CD4-positive, alpha-beta T cell treated with Interleukin-6 for 4 hours (primary cell): Measurements from ENCODE around the gene ITLN2.
"Not testable (repeated sequence)": the region's sequence is repeated elsewhere in the genome, so short reads cannot be mapped to it uniquely, and the experiment has no call there.

Experiments used
- DNase-seq: peaks from one replicate; pipeline ENCODE4 v3.0.0-alpha.2; 2020; ENCODE audit warnings: mixed read lengths

The ITLN2 gene

DNA sequence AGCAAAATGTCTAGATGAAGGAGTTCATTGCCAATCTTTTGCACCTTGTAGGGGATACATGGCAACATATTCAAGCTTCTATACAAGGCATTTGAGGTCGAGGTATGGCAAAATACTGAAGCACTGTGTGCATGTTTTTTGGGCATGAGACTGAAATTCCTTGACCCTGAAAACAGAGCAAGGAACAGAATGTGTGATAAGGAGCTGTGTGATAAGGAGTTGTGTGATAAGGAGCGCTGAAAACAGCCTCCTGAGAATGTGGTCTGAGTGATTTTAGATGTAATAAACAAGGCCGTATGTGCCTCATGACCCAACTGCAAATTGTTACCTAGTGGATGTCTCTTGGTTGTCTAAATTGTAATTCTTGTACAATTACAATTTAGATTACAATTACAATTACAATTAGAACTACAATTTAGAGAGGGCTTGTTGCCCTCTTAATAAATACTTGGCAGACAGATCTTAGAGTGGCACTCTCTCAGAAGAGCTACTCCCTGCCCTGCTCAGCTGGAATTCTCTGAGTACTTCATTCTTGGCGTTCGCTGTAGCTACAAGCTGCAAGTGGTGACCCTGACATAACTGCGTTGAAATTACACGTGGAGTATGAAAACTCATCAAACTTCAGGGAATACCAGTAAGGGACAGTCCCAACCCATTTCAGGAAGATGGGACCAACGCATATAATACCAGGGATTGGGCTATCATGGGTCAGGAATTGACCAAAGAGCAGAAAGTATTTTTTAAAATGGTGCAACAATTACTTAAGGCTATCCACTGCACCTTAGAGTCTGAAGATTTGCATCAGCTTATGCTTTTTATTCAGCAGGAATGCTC lies 49.6 kb downstream of the ITLN2 start:
- DNase-seq, result no peak

DNA sequence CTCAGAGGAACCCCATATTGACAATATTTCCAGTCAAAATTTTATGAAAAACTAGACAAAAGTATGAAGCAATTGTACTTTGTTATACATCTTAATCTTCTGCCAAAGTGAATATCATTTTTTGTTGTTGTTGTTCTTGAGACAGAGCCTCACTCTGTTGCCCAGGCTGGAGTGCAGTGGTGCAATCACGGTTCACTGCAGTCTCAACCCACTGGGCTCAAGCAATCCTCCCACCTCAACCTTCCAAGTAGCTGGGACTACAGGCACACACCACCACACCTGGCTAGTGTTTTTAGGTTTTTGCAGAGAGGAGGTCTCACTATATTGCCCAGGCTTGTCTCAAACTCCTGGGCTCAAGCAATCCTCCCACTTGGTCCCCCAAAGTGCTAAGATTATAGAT lies 52.4 kb downstream of the ITLN2 start:
- DNase-seq, result not testable (repeated sequence)

DNA sequence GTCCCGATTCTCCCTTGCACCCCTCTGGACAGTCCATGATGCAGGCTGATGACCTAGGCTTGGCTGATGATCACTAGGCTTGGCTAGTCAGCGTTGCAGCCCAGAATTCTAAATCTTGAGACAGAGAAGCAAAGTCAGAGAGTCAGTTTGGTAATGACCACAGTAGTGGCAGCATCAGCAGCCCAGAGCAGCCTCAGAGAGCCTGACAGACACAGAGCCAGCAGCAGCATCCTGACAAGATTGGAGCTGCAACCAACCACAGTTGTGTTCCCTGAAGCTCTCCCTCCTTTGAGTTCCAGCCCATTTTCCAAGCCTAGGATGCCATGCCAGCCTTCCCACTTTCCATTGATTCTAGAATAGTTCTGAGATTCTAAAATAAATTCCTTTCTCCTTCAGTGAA lies 52.8 kb downstream of the ITLN2 start:
- no peak for DNase-seq

DNA sequence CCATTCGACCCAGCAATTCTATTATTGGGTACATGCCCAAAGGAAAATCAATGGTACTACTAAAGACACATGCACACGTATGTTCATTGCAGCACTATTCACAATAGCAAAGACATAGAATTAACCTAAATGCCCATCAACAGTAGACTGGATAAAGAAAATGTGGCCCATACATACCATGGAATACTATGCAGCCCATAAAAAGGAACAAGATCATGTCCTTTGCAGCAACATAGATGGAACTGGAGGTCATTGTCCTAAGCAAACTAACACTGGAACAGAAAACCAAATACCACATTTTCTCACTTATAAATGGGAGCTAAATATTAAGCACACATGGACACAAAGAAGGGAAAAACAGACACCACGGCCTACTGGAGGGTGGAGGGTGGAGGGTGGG lies 53.9 kb downstream of the ITLN2 start:
- not testable (repeated sequence) for DNase-seq
